GM19463 (cell line): Measurements from ENCODE around the gene HNRNPA3.
"Not testable (repeated sequence)": the region's sequence is repeated elsewhere in the genome, so short reads cannot be mapped to it uniquely, and the experiment has no call there.

Source experiments
- ATAC-seq: cut with Tn5 transposase; IDR thresholded peaks from one replicate; pipeline ENCODE4 v1.9.1; 2021; ENCODE audit warnings: mild to moderate bottlenecking, moderate library complexity; ENCODE audit not compliant: unreplicated experiment

Gene HNRNPA3

DNA sequence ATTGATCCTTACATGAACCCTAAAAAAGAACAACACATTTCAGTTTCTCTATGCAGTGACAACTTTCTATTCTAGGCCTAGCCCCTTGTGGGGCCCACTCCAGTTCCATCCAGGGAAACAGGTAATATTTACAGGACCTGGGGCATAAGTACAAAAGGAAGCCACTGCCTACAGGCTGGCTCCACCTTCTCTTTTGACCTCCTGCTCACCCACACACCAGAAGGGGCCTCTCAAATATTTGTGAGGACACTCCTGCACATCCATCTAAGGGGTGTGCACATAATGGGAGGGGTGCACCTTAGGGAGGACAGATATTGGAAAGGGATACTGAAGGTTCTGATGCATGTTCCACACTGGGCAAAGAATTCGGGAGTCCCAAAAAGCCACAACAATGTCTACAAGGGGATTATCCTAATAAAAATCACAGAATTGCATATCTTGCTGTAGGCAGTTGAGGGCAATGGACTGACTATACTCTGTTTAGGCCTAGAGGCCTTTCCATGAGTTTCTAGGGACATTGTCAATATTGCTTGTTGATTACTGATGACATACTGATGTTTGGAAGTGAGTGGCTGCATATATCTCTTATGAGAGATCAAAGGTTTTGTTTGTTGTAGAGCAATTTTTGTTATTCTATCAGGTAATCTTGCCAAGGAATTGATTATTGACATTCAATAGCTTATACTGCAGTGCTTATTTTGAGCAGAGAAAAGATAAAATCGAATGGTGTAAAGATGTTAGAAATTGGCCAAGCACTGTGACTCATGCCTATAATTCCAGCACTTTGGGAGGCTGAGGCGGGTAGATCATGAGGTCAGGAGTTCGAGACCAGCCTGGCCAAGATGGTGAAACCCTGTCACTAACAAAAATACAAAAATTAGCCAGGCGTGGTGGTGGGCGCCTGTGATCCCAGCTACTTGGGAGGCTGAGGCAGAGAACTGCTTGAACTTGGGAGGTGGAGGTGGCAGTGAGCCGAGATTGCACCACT, 23.8 kb upstream of the HNRNPA3 start:
- no peak for ATAC-seq

GRCh38 chr2:177190941-177191340, 21.7 kb upstream of the HNRNPA3 start:
- no peak for ATAC-seq

DNA sequence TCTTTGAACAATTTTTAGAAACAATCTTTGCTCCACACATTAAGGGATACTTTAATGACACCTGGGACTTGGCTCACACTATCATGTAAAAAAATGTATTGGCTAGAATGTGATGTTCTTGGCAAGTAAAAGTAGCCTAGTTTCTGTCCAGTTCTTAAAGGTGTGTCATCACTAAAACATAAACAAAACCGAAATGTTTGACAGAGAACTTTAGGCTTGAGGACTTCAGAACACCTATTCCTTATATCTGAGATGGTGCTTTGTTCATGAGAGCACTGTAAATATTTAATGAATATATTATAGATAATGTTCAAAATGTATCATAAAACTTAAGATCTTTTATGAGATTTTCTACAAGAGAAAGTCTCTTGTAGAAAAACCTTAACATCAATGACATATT, 19.8 kb upstream of the HNRNPA3 start:
- ATAC-seq, result no peak

GRCh38 chr2:177193240-177193639, 19.4 kb upstream of the HNRNPA3 start:
- no peak for ATAC-seq

GRCh38 chr2:177195194-177195593, 17.4 kb upstream of the HNRNPA3 start:
- ATAC-seq, result peak; percentile 59

- ATAC-seq, result not testable (repeated sequence)
These were observed 12.2 kb upstream of the HNRNPA3 start for GRCh38 chr2:177200419-177200818.

GRCh38 chr2:177201919-177202346, 10.7 kb upstream of the HNRNPA3 start:
- no peak for ATAC-seq

DNA sequence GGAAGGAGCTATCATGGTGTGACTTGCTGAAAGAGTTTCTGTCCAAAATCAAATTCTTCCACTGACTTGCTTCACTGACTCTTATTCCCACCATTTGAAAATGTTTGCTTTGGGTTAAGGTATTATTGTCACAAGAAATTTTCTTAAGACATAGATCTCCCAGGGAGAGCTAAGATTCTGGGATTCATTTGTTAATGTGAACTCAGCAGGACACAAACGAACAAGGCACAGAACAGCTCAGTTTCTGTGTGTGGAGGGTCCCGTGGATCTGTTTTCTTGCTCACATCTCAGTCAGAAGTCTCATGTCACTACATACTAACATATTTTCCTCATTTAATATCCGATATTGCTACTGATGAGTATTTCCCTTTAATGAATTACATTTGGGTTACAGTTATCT, 8.2 kb upstream of the HNRNPA3 start:
- ATAC-seq, result no peak

- peak; percentile 75 for ATAC-seq
These were observed 5.5 kb upstream of the HNRNPA3 start for GRCh38 chr2:177207101-177207500.

- ATAC-seq, result no peak
These were observed 1.4 kb upstream of the HNRNPA3 start for GRCh38 chr2:177211169-177211568.

DNA sequence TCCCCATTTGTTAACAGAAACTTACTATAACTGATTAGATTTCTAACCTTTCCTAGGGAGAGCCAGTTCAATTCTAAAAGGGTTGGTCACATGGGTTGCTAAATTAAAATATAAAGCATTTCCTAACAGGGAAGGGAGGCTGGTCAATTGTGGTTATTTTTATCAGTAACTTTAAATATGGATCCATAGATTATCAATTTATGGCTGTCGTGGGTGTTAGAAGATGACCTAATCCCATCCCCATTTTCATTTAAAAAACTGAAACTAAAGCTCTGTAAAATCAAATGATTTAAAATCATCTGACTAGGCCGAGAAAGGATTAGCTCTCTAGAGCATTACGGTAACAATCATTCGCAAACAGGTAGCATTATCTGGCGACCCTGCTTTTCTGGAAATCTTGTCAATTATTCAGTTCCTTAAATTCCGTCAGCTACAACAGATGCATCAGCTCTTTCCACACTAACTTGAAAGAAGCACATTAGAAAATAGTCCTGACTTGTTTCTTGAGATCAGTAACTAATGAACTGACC, 953 bp upstream of the HNRNPA3 start:
- ATAC-seq, result no peak

GRCh38 chr2:177212891-177213856, 580 bp downstream of the HNRNPA3 start:
- peak; percentile 45 for ATAC-seq

DNA sequence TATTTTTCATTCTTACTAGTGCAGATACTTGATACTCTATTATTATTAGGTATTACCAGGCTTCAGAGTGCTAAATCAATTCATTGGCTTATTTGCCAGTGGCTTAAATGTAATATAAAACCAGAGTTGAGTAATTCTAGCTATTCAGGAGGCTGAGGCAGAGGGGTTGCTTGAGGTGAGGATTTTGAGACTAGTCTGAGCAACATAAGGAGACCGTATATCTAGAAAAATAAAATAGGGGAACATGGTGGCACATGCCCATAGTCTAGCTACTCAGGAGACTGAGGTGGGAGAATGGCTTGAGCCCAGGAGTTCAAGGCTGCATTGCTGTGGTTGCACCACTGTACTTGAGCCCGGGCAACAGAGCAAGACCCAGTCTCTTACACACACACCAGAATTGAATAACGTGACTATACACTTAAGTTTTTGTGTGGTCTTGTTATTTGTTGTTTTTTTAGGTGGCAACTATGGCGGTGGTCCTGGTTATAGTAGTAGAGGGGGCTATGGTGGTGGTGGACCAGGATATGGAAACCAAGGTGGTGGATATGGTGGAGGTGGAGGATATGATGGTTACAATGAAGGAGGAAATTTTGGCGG, 4.8 kb downstream of the HNRNPA3 start:
- no peak for ATAC-seq

DNA sequence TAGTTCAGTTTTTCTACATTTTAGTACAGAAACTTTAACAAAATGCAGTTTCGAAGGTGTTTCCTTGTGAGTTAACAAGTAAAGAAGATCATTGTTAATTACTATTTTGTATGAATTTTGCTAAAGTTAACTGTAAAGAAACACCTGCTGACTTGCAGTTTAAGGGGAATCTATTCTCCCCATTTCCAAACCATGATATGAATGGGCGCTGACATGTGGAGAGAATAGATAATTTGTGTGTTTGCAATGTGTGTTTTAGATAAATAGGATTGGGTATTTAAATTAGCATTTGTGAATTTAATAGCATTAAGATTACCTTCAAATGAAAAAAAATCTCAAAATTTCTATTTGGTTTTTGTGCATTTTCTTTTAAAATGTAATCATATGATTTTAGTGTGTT, 7.2 kb downstream of the HNRNPA3 start:
- ATAC-seq, result not testable (repeated sequence)

- ATAC-seq, result no peak
These were observed 8.9 kb downstream of the HNRNPA3 start for GRCh38 chr2:177221534-177221933.

- no peak for ATAC-seq
These were observed 9.4 kb downstream of the HNRNPA3 start for GRCh38 chr2:177221970-177222369.

- not testable (repeated sequence) for ATAC-seq
These were observed 10.8 kb downstream of the HNRNPA3 start for GRCh38 chr2:177223436-177223835.

- ATAC-seq, result no peak
These were observed 13.4 kb downstream of the HNRNPA3 start for GRCh38 chr2:177225965-177226360.

GRCh38 chr2:177229442-177230242, 17.0 kb downstream of the HNRNPA3 start:
- no peak for ATAC-seq

DNA sequence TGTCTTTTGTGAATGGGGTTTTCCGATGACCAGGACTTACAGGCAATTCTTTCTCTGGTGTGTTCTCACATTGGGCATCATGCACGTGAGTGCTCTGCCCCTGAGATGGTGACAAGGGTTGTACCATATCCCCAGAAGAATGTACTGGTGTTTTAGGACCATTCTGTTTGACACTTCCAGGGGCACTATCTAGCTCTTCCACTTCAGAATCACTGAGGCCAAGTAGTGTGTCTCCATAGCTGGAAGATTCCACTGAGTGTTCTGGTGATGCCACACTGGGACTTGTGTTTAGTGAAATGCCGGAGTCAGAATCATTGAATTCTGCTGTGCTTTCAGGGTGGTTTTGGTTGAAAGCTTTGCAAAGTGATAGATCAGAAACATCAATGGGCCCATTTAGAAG, 18.7 kb downstream of the HNRNPA3 start:
- ATAC-seq, result no peak
